ENCODE measurements around the gene TRIM2. TPM values are rescaled to one million over a fixed set of nuclear protein-coding genes. Genes with fewer than 3 reads are reported as not detected.

TRIM2 gene
- total RNA-seq, 4 donors from 2014 or later = 71.8 to 124 (median 95.3) TPM

DNA sequence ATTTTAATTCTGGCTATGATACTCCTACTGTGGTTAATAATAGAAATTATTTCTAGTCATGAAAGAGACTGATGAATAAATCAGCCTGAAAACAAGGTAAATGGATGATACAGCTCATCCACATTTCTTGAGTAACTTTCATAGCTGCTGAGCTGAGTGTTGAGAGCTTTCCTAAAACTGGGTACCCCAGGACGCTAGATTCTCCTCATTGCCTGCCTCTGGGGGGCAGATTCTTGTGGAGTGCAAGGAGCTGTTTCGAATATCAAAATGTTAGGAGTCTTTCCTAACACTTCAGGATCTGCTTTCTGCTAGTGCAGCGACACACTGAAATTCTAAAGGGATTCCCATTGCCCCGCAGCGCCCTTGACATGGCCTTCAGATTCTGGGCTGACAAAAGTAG lies 142.3 kb downstream of the TRIM2 start:
- WGBS, 2 donors (ENCODE audit: low coverage in 1 of 2) = 88 to 100% methylated on average over 1 to 5 of the region's 5 CpGs
- Histone ChIP-seq H3K4me1 (peaks cover 0 to 18% (median 6%) of the 10 kb centered on the region in 4 donors), H3K27ac (no peak overlapping the region), H3K4me3 (no peak overlapping the region), H3K36me3 (no peaks in the 10 kb centered on the region), H3K9me3 (no peaks in the 10 kb centered on the region), H3K27me3 (no peaks in the 10 kb centered on the region)
- in situ Hi-C loops (cut with MboI; ENCODE audit: low pct_ligation_motif_present in 1 of 4, low pct_unique_long_range_greater_than_20kb in 1 of 4, low sequenced_read_pairs in 3 of 4) (loop anchor here in 3 of 4 donors (5.0 to 25.0 kb wide), 3 partner anchors 226 to 241 kb away; no protein-coding TSS in a partner anchor), intact Hi-C loops (cut with DNase I; ENCODE audit: low total_unique reads) (loop anchor here (10.0 kb wide), 2 partner anchors 298 to 408 kb away; no protein-coding TSS in a partner anchor)
- DNase-seq = no peak
- TF ChIP-seq POLR2A (IDR thresholded peaks at IDR 0.05) = no peak
- TF ChIP-seq, protein P1, sequence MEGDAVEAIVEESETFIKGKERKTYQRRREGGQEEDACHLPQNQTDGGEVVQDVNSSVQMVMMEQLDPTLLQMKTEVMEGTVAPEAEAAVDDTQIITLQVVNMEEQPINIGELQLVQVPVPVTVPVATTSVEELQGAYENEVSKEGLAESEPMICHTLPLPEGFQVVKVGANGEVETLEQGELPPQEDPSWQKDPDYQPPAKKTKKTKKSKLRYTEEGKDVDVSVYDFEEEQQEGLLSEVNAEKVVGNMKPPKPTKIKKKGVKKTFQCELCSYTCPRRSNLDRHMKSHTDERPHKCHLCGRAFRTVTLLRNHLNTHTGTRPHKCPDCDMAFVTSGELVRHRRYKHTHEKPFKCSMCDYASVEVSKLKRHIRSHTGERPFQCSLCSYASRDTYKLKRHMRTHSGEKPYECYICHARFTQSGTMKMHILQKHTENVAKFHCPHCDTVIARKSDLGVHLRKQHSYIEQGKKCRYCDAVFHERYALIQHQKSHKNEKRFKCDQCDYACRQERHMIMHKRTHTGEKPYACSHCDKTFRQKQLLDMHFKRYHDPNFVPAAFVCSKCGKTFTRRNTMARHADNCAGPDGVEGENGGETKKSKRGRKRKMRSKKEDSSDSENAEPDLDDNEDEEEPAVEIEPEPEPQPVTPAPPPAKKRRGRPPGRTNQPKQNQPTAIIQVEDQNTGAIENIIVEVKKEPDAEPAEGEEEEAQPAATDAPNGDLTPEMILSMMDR (IDR thresholded peaks at IDR 0.05) = no peak
- no peak for TF ChIP-seq POLR2AphosphoS5 (IDR thresholded peaks at IDR 0.05)
- no peak for TF ChIP-seq EP300 (IDR thresholded peaks at IDR 0.05; ENCODE audit: low read depth)

GRCh38 chr4:153347117-153347516 lies 142.9 kb downstream of the TRIM2 start:
- no peaks in the 10 kb centered on the region for H3K9me3 ChIP-seq
- no peak for DNase-seq
- in situ Hi-C loops (cut with MboI; ENCODE audit: low pct_ligation_motif_present in 1 of 4, low pct_unique_long_range_greater_than_20kb in 1 of 4, low sequenced_read_pairs in 3 of 4) (loop anchor here in 3 of 4 donors (5.0 to 25.0 kb wide), 3 partner anchors 225 to 240 kb away; no protein-coding TSS in a partner anchor), intact Hi-C loops (cut with DNase I; ENCODE audit: low total_unique reads) (loop anchor here (10.0 kb wide), 2 partner anchors 298 to 408 kb away; no protein-coding TSS in a partner anchor)
- no peaks in the 10 kb centered on the region for H3K27me3 ChIP-seq
- TF ChIP-seq EP300 (IDR thresholded peaks at IDR 0.05; ENCODE audit: low read depth) (no peak), POLR2A (IDR thresholded peaks at IDR 0.05) (no peak), POLR2AphosphoS5 (IDR thresholded peaks at IDR 0.05) (no peak)
- TF ChIP-seq, protein P1 (IDR thresholded peaks at IDR 0.05) = no peak
- H3K4me1 ChIP-seq = peaks cover 0 to 12% (median 6%) of the 10 kb centered on the region in 4 donors
- H3K27ac ChIP-seq = no peak overlapping the region
- H3K36me3 ChIP-seq = no peaks in the 10 kb centered on the region
- no peak overlapping the region for H3K4me3 ChIP-seq

- Histone ChIP-seq H3K27me3 (no peaks in the 10 kb centered on the region), H3K36me3 (no peaks in the 10 kb centered on the region), H3K4me1 (peaks cover 0 to 12% (median 6%) of the 10 kb centered on the region in 4 donors), H3K27ac (no peak overlapping the region), H3K4me3 (no peak overlapping the region), H3K9me3 (no peaks in the 10 kb centered on the region)
- TF ChIP-seq EP300 (IDR thresholded peaks at IDR 0.05; ENCODE audit: low read depth) = no peak
- no peak for TF ChIP-seq POLR2A (IDR thresholded peaks at IDR 0.05)
- no peak for TF ChIP-seq POLR2AphosphoS5 (IDR thresholded peaks at IDR 0.05)
- TF ChIP-seq, protein P1 (IDR thresholded peaks at IDR 0.05) = no peak
- no peak for DNase-seq
- intact Hi-C loops (cut with DNase I; ENCODE audit: low total_unique reads) = loop anchor here (10.0 kb wide), 2 partner anchors 297 to 407 kb away; no protein-coding TSS in a partner anchor
- in situ Hi-C loops (cut with MboI; ENCODE audit: low pct_ligation_motif_present in 1 of 4, low pct_unique_long_range_greater_than_20kb in 1 of 4, low sequenced_read_pairs in 3 of 4) = loop anchor here in 3 of 4 donors (5.0 to 25.0 kb wide), 3 partner anchors 224 to 239 kb away; no protein-coding TSS in a partner anchor
- WGBS, 2 donors (ENCODE audit: low coverage in 1 of 2) = 91 to 98% methylated on average over 4 of the region's 4 CpGs
These were observed 143.8 kb downstream of the TRIM2 start for GRCh38 chr4:153348006-153348405.

DNA sequence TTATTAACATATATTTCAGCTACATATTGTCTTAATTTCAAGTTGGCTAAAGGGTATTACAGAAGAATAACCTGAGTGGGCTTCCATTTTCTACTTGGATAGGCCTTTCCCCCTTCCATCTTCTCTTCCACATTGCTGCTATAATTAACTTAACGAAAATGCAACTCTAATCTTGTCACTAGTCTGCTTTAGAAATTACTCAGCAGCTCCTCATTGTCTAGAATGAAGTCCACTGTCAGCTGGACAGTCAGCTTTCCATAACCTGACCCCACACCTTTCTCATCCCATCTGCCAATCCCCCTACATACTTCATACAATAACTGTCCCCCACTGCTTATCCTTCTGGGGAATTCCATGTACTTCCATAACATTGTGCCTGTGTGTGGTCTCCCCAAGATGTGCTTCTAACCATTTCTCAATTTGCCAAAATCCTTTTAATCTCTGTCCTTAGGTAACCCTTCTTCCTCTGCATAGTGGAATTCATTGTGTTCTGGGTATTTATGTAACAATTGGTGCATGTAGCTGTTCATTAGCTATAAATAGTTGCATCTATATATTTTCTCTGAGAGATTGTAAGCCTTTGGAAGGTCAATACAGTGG lies 145.1 kb downstream of the TRIM2 start:
- in situ Hi-C loops (cut with MboI; ENCODE audit: low pct_ligation_motif_present in 1 of 4, low pct_unique_long_range_greater_than_20kb in 1 of 4, low sequenced_read_pairs in 3 of 4) = loop anchor here in 3 of 4 donors (5.0 to 25.0 kb wide), 3 partner anchors 223 to 238 kb away; no protein-coding TSS in a partner anchor
- WGBS, 2 donors (ENCODE audit: low coverage in 1 of 2) = 78 to 83% methylated on average over 1 of the region's 1 CpG
- TF ChIP-seq, protein P1 (IDR thresholded peaks at IDR 0.05) = no peak
- TF ChIP-seq POLR2A (IDR thresholded peaks at IDR 0.05) = no peak
- no peak for TF ChIP-seq POLR2AphosphoS5 (IDR thresholded peaks at IDR 0.05)
- no peak for TF ChIP-seq EP300 (IDR thresholded peaks at IDR 0.05; ENCODE audit: low read depth)

More for the DNA sequence above, 145.1 kb downstream of the TRIM2 start:
- Histone ChIP-seq H3K27ac (no peak overlapping the region), H3K9me3 (no peaks in the 10 kb centered on the region), H3K4me3 (no peak overlapping the region), H3K36me3 (no peaks in the 10 kb centered on the region), H3K27me3 (no peaks in the 10 kb centered on the region), H3K4me1 (peaks cover 0 to 12% (median 4%) of the 10 kb centered on the region in 4 donors)
- intact Hi-C loops (cut with DNase I; ENCODE audit: low total_unique reads) = loop anchor here (10.0 kb wide), 2 partner anchors 295 to 405 kb away; no protein-coding TSS in a partner anchor
- no peak for DNase-seq

All from transverse colon (tissue), 4 donors.